Measurements from ENCODE around the gene ZNF680.
"Not testable (repeated sequence)": the region's sequence is repeated elsewhere in the genome, so short reads cannot be mapped to it uniquely, and the experiment has no call there.

Gene ZNF680

DNA sequence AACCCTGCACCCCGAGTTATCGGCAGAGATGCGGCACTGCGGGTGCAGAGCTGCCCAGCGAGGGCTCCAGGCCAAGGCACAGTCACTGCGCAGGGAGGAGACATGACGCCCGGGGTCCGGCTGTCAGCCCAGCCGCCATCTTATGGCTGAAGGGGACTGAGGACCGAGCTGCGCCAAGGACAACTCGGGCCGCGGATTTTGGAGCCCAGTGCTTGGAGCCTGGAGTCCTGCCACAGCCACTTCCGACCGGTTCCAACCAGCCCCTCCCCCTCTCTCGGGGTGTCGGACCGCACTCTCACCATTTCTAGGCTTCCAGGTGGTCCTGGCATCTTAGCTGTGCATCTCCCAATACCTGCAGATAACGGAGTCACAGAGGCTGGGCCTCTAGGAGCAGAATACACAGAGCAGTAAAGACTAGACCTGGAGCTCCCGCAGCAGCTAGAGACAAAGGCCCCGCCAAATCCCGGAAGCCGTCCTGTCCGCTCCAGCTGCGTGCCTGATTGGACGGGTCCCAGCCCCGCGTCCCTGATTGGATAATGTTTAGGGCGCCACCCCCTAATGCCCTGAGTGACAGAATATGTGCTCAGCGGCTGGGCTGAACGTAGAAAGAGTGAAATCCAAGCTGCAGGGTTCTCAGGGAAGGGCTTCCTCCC is at the start of gene ZNF680:
TSS of gene ZNF680 (minus strand) at position 446 of the 653 bp plus-strand sequence. CDS start at position 329, 117 bp downstream.
- peak; percentile 82 for DNase-seq

DNA sequence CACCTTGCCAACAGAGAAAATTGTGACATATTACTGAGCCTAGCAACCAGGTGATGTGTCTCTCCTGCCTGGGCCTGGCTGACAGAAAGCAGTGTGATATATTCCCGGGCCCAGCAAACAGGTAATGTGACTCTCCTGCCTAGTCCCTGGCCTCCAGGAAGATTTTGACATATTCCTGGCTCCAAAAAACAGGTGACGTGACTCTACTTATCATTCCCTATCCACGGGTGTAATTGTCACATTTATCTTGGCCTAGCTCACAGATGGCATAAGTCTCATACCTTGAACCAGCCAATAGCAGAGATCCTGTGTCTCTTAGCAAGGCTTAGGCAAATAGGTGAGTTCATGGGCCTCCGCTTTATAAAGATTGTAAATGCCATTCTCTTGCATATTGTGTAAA is 49.6 kb upstream of the ZNF680 start:
- no peak for DNase-seq

- DNase-seq = no peak
Observed at GRCh38 chr7:64611717-64612116, 48.8 kb upstream of the ZNF680 start.

GRCh38 chr7:64610997-64611396 is 48.1 kb upstream of the ZNF680 start:
- DNase-seq = no peak

GRCh38 chr7:64608116-64608910 is 45.4 kb upstream of the ZNF680 start:
- DNase-seq = no peak

GRCh38 chr7:64606385-64606784 is 43.5 kb upstream of the ZNF680 start:
- DNase-seq = no peak

GRCh38 chr7:64603271-64603670 is 40.4 kb upstream of the ZNF680 start:
- no peak for DNase-seq

GRCh38 chr7:64602518-64602917 is 39.6 kb upstream of the ZNF680 start:
- no peak for DNase-seq

DNA sequence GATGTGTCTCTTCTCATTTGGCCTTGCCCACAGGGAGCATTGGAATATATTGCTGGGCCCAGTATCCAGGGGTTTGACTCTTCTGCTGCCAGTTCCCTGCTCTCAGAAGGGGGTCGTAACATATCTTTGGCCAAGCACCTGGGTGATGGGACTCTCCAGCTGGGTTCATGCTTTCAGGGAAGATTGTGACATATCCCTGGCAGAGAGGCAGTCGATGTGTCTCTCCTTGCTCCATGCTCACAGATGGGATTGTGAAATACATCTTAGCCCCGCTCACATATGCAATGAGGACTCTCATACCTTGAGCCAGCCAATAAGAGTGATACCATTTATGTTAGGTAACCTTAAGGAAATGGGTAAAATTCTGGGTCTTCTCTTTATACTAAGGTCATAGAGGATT is 39.2 kb upstream of the ZNF680 start:
- DNase-seq = no peak

DNA sequence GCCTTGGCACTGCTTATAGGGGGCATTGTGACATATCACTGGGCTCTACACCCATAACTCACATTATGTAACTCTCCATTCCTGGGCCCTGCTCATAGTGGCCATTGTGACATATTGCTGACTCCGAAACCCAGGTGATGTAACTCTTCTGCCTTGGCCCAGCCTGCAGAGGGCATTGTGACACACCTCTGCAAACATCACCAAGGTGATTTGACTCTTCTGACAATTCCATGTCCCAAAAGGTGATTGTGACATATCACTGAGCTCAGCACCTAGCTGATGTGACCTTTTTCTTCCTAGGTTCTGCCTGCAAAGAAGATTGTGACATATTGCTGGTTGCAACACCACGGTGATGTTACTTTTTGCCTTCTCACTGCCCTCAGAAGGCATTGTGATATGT is 36.5 kb upstream of the ZNF680 start:
- no peak for DNase-seq

DNA sequence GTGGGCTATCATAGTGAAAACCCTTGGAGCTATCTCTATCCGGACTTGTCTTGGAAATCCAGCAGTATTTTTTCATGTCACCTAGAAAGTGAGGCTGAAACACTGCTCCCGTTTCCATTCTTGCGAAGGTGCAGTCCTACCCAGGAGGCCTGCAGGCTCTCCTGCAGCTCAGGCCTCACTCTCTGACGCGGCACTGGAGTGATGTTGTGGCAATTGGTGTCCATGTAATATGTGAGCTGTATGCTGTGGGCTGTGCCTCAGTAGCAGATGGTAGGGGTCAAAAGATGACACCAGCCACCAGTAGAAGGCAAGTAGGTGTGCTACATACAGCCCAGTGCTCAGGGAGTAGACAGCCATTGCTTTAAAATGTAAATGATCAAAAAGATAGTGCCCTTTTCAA is 28.1 kb upstream of the ZNF680 start:
- DNase-seq = no peak

DNA sequence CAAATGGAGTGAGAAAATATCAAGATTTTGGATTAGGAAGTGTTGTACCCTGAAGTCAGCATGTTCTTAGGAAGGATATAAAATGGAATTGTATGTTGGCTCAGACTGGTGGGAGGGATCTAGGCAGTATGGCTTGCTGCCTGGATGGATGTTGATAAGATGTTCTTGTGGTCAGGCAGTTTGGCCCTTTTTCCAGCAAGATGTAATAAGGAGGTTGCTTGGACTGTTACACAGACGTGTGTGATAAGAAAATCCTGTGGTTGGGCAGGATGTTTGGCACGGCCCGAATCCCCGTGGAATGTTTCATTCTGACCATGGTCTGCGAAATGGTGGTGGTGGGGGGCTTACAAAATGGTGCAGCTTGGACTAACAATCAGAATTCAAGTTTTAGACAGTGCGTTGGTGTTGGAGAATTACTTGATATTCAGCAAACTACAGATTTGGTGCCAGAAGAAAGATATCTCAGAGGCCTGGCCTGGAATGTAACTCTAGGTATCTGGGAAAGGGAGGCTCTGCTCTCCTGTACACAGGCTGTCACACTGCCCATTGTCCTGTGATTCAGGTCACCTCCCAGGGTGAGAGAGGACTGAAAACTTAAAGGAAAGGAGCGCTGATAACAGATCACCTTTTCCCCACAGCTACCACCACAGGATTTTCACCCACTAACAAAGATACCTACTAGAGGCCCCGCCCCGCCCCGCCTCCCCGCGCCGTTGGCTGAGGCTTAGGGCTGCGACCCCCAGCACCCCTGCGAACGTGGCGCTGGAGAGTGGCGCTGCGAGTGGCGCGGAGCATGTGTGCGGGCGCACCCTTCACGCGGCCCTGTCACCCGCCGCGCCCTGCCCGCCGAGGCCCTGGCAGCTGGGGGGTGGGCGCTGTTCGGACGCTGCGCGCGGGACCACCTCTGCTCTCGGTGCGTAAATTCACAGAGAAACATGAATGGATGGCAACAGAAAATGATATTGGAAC is 19.3 kb upstream of the ZNF680 start:
- DNase-seq = no peak

DNA sequence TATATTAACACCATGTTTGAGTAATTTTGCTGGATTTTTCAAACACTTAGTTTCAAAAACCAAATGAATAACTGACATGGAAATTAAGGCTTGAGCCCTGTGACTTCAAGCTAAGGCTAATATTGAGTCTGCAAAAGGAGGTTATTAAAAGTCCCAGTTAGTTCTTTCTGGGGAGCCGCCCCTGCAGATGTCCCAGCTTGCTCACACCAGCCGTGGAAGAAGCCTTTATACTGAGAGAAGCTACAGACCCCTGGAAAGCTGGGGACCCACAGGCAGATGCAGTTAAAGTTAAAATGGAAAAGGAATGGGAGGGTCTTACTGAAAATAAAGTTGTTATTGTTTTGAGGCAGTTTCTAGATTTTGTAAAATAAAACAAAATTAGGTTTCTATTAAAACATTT is 18.5 kb upstream of the ZNF680 start:
- no peak for DNase-seq

DNA sequence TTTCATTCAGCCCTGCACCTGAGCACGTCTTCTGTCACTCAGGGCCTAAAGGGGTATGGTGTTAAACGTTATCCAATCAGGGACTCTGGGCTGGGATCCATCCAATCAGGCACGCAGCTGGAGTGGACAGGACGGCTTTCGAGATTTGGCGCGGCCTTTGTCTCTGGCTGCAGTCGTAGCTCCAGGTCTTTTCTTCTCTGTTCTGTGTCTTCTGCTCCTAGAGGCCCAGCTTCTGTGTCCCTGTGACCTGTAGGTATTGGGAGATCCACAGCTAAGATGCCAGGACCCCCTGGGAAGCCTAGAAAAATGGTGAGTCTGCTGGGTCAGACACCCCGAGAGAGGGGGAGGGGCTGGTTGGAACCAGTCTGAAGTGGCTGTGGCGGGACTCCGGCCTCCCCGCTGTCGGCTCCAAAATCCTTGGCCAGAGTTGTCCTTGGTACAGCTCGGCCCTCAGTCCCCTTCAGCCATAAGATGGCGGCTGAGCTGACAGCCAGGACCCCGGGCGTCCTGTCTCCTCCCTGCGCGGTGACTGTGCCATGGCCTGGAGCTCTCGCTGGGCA is 11.7 kb upstream of the ZNF680 start:
- DNase-seq = no peak

- DNase-seq = not testable (repeated sequence)
Observed at GRCh38 chr7:64570284-64570605, 7.4 kb upstream of the ZNF680 start.

- not testable (repeated sequence) for DNase-seq
Observed at GRCh38 chr7:64569372-64570283, 6.8 kb upstream of the ZNF680 start.

DNA sequence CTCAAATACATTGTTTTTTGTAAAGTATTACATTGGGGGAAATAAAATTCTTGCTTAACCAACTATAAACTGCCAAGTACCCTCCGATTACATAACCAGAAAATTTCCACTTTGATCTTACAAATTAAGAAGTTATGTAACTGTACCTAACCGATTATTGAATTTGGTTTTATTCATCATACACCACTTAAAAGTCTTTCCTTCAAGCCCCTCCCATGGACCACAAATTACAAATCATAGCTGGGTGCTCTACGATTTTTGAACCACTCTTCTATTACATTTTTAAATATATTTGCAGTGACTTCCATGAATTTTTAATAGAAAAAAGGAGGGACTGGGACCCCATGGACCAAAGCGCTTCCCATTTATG is 630 bp downstream of the ZNF680 start:
- DNase-seq = no peak

DNA sequence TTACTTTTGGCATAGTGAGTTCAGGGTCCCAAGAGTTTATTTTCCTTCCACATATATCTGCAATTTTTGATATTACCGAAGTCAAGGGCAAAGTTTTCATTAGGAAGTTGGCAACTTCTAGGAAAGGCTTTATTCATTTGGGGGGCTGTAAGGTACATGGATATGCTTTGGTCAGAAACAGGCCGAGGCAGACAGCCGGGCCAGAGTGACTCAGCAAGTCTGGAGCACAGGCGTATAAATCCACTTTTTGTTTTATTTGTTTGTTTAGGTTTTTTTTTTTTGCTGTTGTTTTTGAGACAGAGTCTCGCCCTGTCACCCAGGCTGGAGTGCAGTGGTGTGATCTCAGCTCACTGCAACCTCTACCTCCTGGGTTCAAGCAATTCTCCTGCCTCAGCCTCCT is 3.7 kb downstream of the ZNF680 start:
- DNase-seq = no peak

DNA sequence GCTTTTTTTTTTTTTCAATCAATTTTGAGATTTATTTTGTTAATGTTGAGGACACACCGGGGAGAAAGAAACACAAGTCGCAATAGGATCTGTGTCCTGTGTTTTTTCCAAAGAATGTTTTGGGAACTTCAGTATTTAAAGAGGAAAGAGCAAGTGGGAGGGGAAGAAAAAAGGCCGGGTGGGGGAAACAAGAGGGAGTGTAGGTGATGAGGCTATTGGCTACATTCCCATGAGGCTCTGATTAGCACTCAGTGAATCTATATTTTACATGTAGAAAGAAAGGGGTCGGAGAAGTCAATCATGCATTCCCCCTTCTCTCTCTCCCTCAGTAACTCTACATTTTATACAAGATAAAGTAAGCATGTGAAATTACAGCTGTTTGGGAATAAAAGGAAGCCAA is 4.1 kb downstream of the ZNF680 start:
- no peak for DNase-seq

GRCh38 chr7:64558323-64558705 is 4.6 kb downstream of the ZNF680 start:
- no peak for DNase-seq

DNA sequence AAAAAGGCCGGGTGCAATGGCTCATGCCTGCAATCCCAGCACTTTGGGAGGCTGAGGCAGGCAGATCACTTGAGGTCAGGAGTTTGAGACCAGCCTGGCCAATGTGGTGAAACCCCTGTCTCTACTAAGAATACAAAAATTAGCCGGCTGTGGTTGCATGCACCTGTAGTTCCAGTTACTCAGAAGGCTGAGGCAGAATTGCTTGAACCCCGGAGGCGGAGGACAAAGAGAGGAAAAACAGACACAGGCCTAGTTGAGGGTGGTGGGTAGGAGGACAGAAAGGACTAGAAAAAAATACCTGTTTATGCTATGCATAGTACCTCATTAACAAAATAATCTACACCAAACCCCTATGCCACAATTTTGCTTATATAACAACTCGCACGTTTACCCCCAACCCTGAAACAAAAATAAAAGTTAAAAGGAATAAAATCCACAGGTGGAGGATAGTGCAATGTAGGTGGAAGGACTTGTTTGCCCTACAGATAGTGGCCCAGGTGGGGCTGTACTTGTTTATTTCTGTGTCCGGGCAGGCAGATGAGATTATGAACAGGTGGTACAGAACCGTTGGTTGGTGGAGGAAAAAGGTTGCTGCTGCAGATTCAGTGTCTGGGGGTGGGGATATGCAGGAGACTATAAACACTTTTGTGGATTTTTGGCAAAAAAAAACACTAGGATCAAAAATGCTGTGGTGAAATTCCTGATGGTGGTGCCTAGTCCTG is 5.1 kb downstream of the ZNF680 start:
- no peak for DNase-seq

GRCh38 chr7:64555046-64555445 is 7.8 kb downstream of the ZNF680 start:
- DNase-seq = no peak
